ENCODE results near the gene FCGR2B.
"Not testable (repeated sequence)": the region's sequence is repeated elsewhere in the genome, so short reads cannot be mapped to it uniquely, and the experiment has no call there.

DNA sequence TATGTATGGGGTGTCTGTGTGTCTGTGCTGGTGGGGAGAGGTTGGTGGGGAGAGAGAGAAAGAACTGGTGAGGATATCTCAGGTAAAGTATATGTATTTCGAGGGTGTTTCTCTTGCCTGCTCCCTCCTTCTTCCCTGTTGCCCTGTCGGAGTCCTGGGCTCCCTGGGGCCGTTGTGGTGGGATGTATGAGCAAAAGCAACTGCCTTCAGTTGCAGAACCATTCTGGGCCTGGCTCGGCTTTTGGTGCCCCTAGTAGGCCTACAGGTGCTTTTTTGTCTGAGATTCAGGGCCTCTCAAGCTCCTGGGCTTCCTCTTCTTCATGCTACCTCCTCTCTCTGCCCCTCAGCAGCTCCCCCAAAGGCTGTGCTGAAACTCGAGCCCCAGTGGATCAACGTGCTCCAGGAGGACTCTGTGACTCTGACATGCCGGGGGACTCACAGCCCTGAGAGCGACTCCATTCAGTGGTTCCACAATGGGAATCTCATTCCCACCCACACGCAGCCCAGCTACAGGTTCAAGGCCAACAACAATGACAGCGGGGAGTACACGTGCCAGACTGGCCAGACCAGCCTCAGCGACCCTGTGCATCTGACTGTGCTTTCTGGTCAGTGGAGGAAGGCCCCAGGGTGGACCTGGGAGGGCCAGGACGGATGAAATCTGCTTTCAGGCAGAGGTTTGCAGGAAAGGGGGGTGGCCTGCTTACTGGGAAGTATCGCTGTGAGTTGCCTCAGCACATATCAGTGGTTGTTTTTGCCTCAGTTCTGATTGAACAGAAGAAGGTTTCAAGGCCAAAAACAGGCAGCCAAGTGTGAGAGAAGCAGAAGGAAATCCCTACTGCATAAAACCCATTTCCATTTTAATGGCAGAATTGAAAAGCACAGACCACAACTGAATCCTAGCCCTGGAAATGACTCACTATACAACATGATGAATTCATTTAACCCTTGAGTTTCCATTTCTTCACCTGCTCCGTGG, 8.4 kb downstream of the FCGR2B start:
- TF ChIP-seq POLR2A (IDR thresholded peaks at IDR 0.05): not testable (repeated sequence)
- TF ChIP-seq, protein P1, sequence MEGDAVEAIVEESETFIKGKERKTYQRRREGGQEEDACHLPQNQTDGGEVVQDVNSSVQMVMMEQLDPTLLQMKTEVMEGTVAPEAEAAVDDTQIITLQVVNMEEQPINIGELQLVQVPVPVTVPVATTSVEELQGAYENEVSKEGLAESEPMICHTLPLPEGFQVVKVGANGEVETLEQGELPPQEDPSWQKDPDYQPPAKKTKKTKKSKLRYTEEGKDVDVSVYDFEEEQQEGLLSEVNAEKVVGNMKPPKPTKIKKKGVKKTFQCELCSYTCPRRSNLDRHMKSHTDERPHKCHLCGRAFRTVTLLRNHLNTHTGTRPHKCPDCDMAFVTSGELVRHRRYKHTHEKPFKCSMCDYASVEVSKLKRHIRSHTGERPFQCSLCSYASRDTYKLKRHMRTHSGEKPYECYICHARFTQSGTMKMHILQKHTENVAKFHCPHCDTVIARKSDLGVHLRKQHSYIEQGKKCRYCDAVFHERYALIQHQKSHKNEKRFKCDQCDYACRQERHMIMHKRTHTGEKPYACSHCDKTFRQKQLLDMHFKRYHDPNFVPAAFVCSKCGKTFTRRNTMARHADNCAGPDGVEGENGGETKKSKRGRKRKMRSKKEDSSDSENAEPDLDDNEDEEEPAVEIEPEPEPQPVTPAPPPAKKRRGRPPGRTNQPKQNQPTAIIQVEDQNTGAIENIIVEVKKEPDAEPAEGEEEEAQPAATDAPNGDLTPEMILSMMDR (IDR thresholded peaks at IDR 0.05): not testable (repeated sequence)
